Activated CD8-positive, alpha-beta memory T cell treated with anti-CD3 and anti-CD28 coated beads, Interleukin-2, amount 50 U/mL, for 24 hours (primary cell): ENCODE measurements around the gene BIVM.

ENCODE experiments used
- DNase-seq: peaks from one replicate; pipeline ENCODE4 v3.0.0-alpha.2; 2020; ENCODE audit errors: extremely low read depth

BIVM gene

DNA sequence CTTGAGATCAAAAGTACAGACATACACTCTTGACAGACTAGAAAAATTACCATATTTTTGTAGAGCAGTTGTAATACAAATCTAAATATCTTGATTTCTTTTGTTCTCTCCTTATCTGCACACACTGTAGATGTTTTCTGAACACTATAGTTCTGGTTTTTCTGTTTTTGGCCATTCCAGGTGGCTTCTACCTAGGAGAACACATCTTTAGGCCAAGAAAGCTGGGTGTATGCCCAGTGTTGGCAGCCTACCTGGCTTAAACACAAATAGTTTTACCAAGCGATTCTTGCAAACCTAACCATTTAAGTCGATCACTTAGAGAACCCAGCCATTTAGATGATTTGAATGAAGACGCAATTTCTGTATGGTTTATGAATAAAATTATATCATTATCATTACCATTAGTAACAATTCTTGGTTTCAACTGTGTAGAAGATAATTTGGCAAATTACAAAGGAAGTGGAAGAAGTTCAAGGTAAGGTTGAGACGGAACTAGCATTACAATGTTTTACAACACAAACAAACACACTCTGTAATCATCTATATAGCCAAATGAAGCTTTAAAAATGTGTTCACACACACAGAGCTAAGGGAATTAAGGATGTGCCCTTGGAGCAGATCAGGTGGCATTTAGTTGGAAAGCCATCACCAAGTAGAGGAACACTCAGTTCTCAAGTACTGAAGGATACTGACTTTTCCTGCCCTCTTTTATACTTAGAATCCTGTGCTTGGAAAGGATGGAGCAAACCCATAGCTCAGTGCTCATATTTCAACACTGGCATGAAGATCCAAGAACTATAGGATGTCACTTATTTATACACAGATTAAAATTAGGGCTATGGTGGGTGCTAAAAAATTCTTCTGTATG is 83.1 kb downstream of the BIVM start:
- DNase-seq, result no peak
